SK-N-SH treated with all-trans-retinoic acid at 6 μM for 48 hours (cell line): ENCODE measurements around the gene PPP1R1A.

Source experiments
- ZNF565 ChIP-seq: fragments of 450-650 bp; formaldehyde crosslinking; conservative IDR thresholded peaks from 2 replicates; pipeline ENCODE4 v1.5.0; 2020; ENCODE audit warnings: low read depth, mild to moderate bottlenecking, moderate library complexity

The PPP1R1A gene

DNA sequence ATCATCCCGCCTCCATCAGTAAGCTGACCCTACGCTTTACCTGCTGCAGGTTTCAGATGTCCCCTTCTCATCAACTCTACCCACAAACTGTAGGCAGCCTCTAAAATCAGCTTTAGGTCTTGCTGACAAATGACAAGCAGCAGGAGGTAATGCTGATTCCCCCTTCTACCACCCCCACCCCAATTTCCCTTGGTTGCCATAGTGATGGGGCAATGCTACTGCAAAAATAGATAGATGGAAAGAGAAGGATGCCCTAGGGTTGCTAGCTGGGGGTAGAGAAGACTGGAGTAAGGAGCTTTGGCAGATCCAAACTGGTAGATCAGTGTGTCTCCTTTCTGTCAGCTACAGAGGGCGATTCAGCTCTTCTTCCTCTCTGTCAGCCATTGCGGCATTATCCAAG is 58.9 kb downstream of the PPP1R1A start (continued):
- TF ChIP-seq ZNF565, result no peak
